Brain microvascular endothelial cell (primary cell): ENCODE data around the gene PATZ1.

Experiments
- DNase-seq: peaks from one replicate; pipeline ENCODE4 v3.0.0-alpha.2; 2020
- H3K27ac ChIP-seq: fragments of 250-450 bp; sonication (Bioruptor Pico); 2 replicates; pipeline ENCODE4 v1.5.1; 2020; ENCODE audit warnings: mild to moderate bottlenecking, moderate library complexity
- H3K27me3 ChIP-seq: fragments of 250-450 bp; sonication (Bioruptor Pico); replicated peaks from 2 replicates; pipeline ENCODE4 v1.5.1; 2020; ENCODE audit warnings: mild to moderate bottlenecking
- H3K36me3 ChIP-seq: fragments of 250-450 bp; sonication (Bioruptor Pico); replicated peaks from 2 replicates; pipeline ENCODE4 v1.5.1; 2020; ENCODE audit warnings: mild to moderate bottlenecking
- H3K4me3 ChIP-seq: 2 replicates; pipeline ENCODE4 v1.5.1; 2011; ENCODE audit warnings: low read depth, mild to moderate bottlenecking, control low read depth, low read length, moderate library complexity
- in situ Hi-C: cut with HindIII; loops from 2 replicates; pipeline ENCODE4 v1.10.0; 2017; ENCODE audit warnings: low sequenced_read_pairs, low pct_ligation_motif_present
- TF ChIP-seq, protein P1 (sequence below): IDR thresholded peaks from 2 replicates; pipeline ENCODE4 v1.5.1; 2011; ENCODE audit warnings: low read depth, mild to moderate bottlenecking, moderate library complexity, low read length, control low read depth, inconsistent platforms; ENCODE audit errors: missing control alignments

The PATZ1 gene

GRCh38 chr22:31278151-31278621 lies 68.0 kb downstream of the PATZ1 start:
- Histone ChIP-seq H3K4me3 (no peak overlapping the region), H3K27ac (no peak overlapping the region), H3K27me3 (no peaks in the 10 kb centered on the region), H3K36me3 (peaks cover 37% of the 10 kb centered on the region)
- in situ Hi-C loops, result no loop called here
- DNase-seq, result no peak
- TF ChIP-seq, protein P1, sequence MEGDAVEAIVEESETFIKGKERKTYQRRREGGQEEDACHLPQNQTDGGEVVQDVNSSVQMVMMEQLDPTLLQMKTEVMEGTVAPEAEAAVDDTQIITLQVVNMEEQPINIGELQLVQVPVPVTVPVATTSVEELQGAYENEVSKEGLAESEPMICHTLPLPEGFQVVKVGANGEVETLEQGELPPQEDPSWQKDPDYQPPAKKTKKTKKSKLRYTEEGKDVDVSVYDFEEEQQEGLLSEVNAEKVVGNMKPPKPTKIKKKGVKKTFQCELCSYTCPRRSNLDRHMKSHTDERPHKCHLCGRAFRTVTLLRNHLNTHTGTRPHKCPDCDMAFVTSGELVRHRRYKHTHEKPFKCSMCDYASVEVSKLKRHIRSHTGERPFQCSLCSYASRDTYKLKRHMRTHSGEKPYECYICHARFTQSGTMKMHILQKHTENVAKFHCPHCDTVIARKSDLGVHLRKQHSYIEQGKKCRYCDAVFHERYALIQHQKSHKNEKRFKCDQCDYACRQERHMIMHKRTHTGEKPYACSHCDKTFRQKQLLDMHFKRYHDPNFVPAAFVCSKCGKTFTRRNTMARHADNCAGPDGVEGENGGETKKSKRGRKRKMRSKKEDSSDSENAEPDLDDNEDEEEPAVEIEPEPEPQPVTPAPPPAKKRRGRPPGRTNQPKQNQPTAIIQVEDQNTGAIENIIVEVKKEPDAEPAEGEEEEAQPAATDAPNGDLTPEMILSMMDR, result no peak

GRCh38 chr22:31277741-31278140 lies 68.4 kb downstream of the PATZ1 start:
- DNase-seq, result no peak
- no peak overlapping the region for H3K27ac ChIP-seq
- in situ Hi-C loops, result no loop called here
- H3K4me3 ChIP-seq, result no peak overlapping the region
- no peaks in the 10 kb centered on the region for H3K27me3 ChIP-seq
- TF ChIP-seq, protein P1, result no peak
- peaks cover 42% of the 10 kb centered on the region for H3K36me3 ChIP-seq

DNA sequence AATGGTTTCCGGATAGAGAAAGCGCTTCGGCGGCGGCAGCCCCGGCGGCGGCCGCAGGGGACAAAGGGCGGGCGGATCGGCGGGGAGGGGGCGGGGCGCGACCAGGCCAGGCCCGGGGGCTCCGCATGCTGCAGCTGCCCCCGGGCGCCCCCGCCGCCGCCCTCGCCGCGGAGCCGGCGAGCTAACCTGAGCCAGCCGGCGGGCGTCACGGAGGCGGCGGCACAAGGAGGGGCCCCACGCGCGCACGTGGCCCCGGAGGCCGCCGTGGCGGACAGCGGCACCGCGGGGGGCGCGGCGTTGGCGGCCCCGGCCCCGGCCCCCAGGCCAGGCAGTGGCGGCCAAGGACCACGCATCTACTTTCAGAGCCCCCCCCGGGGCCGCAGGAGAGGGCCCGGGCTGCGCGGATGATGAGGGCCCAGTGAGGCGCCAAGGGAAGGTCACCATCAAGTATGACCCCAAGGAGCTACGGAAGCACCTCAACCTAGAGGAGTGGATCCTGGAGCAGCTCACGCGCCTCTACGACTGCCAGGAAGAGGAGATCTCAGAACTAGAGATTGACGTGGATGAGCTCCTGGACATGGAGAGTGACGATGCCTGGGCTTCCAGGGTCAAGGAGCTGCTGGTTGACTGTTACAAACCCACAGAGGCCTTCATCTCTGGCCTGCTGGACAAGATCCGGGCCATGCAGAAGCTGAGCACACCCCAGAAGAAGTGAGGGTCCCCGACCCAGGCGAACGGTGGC lies 69.5 kb downstream of the PATZ1 start:
- TF ChIP-seq, protein P1, result no peak
- no peak overlapping the region for H3K27ac ChIP-seq
- H3K36me3 ChIP-seq, result peaks cover 47% of the 10 kb centered on the region
- no peaks in the 10 kb centered on the region for H3K27me3 ChIP-seq
- no peak for DNase-seq
- in situ Hi-C loops, result no loop called here
- no peak overlapping the region for H3K4me3 ChIP-seq
